HG03354 (cell line): ENCODE data around the gene G2E3.
"Not testable (repeated sequence)": the region's sequence is repeated elsewhere in the genome, so short reads cannot be mapped to it uniquely, and the experiment has no call there.

Source experiments
- ATAC-seq: cut with Tn5 transposase; IDR thresholded peaks from one replicate; pipeline ENCODE4 v1.9.1; 2021; ENCODE audit warnings: mild to moderate bottlenecking; ENCODE audit not compliant: unreplicated experiment, poor library complexity, severe bottlenecking

The G2E3 gene

DNA sequence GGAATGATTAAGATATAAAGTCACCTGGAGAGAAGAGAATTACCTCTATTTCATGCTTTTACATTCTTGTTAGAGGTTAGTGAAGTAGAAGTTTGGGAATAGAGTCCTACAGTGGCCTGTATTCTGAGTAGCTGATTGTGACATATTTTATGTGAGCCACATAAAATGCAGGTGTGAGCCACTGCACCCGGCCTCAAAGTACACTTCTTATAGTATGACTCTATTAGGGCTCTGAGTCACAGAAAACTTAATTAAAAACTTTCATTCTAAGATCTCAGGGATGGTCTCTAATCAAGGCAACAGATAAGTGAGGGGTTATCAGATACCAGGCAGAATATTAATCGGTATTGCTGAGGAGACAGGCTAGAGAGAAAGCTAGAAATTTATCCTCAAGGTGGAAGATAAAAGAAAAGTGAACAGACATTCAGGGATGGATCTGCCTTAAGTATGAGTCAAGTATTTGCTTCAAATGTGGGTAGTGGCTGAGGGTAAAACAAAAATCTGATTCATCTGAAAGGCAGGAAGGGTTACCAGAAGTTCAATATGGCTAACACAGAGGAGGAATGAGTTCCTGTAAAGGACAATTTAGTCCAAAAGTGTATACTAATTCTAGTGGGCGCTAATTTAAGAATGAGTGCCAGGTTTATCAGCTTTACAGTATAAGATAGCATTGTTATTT is 5.5 kb upstream of the G2E3 start:
- ATAC-seq: no peak

DNA sequence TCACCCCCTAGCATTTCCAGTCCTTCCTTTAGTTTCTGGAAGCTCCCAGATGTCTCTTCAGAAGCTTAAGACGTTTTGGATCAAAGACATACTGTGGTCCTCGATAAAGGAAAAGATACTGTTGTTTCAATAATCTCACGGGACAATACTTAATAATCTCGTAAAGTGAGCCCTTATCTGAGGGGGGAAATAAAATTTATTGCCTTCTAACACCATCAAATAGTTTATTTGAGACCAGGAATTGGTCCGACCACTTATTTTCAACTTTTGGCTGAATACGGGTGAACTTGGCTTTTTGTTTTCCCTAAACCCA is 640 bp upstream of the G2E3 start:
- no peak for ATAC-seq

DNA sequence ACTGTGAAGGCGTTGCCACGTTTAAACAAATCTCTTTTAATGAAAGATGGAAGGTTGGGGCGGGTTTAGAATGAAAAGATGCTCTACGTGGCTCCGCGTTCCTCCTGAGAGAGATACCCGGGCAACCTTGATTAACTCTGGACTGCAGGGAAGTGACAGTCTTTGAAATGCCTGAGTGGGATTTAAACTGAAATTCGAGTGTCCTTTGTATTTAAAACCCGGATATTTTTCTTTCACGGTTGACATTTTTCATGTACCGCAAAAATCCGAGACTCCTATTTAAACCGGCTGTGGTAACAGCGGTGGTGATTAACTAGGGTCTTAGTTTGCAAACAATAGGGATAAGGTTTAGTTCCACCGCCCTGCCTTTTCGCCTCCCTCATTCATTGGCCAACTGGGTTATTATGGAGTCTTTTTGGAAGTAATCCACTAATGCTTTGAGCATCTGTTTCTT is 707 bp downstream of the G2E3 start:
- ATAC-seq: peak; percentile 34

- no peak for ATAC-seq
Measured at GRCh38 chr14:30560581-30560980, 1.6 kb downstream of the G2E3 start.

GRCh38 chr14:30564235-30564867 is 5.4 kb downstream of the G2E3 start:
- ATAC-seq: no peak

- ATAC-seq: no peak
Measured at GRCh38 chr14:30564868-30565248, 5.9 kb downstream of the G2E3 start.

DNA sequence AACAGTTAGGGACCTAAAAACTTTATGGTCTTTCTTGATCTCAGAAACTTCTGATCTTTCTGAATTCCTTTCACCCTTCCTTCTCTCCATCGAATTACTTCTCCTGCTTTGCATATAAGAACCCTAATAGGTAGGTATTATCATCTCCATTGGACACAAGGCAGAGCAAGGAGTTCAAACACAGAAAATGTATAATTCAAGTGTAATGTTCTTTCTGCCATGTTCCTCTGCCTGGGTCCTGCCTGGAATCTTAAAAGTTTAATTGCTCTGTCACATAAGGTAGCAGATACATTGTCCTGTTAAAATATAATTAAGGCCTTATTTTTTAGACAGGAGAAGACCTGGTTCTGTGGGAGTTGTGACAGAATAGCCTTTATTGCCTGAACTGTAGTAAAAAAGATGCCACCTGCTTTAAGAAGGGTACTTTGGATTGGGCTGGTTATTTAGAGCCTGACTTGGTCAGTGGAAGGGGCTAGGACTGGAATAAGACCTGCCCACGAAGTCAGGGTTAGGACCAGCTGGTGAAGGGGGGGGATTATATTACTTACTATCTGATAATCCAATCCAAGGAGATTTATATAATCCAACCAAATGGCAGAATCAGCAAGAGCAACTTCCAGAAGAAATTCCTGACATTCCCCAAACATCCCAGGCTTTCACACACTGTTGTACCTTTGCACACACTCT is 10.4 kb downstream of the G2E3 start:
- ATAC-seq: no peak

- no peak for ATAC-seq
Measured at GRCh38 chr14:30569903-30570226, 10.9 kb downstream of the G2E3 start.

DNA sequence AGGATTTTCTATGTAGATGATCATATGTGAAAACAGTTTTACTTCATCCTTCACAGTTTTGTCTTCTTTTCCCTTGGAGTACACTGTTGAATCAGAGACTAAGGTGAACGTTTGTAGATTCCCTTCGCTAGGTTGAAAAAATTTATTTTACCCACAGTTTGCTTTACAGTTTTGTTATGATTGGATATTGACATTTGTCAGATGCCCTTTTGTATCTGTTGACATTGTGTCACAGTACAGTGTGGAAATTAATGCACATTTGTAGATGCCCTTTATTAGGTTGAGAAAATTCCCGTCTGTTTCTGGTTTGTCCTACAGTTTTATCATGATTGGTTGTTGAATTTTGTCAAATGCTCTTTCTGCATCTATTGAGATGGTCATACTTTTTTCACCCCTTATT is 13.3 kb downstream of the G2E3 start:
- no peak for ATAC-seq

GRCh38 chr14:30572771-30573170 is 13.8 kb downstream of the G2E3 start:
- ATAC-seq: no peak

GRCh38 chr14:30573226-30573814 is 14.4 kb downstream of the G2E3 start:
- ATAC-seq: no peak

- ATAC-seq: no peak
Measured at GRCh38 chr14:30573966-30574365, 15.0 kb downstream of the G2E3 start.

DNA sequence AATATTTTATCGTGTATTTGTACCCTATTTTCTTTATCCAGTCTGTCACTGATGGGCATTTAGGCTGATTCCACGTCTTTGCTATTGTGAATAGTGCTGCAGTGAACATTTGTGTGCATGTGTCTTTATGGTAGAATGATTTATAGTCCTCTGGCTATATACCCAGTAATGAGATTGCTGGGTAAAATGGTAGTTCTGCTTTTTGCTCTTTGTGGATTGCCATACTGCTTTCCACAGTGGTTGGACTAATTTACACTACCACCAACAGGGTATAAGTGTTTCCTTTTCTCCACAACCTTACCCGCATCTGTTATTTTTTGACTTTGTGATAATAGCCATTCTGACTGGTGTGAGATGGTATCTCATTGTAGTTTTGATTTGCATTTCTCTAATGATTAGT is 15.8 kb downstream of the G2E3 start:
- not testable (repeated sequence) for ATAC-seq

- ATAC-seq: not testable (repeated sequence)
Measured at GRCh38 chr14:30576333-30576732, 17.4 kb downstream of the G2E3 start.

DNA sequence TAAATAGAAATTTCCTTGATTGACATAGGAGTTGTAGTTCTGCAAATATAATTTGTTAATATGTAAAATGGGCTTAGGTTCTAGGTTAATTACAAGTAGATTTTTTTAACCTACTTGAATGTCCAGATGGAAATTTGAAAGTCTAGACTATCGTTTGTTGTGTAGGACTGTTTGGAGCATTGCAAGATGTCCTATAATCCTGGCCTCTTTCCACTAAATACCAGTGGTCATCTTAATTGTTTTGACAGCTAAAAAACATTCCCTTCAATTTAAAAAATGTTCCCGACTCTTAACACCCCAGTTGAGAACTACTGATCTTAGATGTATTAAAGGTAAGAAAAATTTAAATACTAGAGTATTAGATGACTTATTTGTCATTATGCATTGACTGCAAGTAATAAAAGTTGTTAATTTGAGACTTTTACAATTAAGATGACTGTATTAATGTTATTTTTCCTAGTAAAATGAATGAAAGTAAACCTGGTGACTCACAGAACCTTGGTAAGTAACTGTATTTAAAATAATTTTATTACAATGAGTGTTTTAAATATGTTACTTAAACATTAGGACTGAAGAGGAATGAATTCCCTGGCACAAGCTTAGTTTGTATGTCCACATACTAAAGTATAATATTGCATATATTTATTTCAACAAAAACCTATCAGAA is 21.8 kb downstream of the G2E3 start:
- no peak for ATAC-seq

- ATAC-seq: no peak
Measured at GRCh38 chr14:30581283-30581625, 22.3 kb downstream of the G2E3 start.

DNA sequence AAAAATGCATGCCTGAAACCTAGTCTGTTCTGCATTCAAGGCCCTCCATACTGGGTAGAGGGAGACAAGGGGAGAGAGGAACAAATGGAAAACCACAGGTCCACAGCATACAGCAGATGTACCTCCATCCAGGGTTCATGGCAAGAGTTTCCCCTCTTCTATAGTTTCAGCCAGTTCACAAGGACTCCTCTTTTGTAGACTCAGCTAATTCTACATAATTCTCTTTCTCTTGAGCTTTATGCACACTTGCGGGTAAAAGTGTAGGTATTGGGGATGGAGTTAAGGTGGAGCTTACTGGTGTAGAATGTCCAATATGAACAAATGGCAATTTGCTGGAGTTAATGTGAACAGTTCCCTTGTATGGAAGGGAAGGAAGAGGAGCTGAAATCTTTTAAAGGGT is 23.4 kb downstream of the G2E3 start:
- ATAC-seq: no peak

- ATAC-seq: no peak
Measured at GRCh38 chr14:30584058-30584630, 25.2 kb downstream of the G2E3 start.

DNA sequence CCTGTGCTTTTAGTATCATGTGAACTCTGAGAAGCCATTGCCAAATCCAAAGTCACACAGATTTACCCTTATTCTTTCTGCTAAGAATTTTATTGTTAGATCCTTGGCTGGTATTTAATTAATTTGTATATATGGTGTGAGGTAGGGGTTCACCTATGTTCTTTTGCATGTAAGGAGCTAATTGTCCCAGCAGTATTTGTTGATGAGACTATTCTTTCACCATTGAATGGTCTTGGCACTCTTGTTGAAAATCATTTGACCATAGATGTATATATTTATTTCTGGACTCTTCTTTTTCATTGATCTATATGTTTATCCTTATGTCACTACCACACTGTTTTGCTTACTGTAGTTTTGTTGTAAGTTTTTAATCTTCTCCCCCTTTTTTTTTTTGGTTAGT is 26.2 kb downstream of the G2E3 start:
- ATAC-seq: no peak

DNA sequence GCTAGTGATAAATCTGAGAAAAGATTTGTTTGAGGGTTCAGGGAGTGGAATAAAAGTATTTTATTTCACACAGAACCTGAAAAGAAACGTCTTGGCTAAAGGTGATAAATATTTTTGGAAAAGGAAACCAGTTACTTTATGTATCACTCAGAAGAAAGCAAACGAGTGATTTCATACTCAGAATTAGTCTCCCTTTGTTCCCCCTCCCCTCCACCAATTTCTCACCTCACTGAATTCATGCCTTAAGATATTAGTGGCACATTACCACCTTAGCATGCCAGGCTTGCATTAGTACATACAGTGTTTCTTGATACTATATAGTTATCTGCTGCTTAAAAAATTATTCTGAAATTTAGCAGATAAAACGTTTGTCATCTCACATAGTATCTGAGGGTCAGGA is 28.2 kb downstream of the G2E3 start:
- no peak for ATAC-seq
